Measurements from ENCODE around the gene SNAPC4. TPM values are rescaled to one million over a fixed set of nuclear protein-coding genes. Genes with fewer than 3 reads are reported as not detected.

SNAPC4 gene
- total and polyA plus RNA-seq, 11 donors: 3.1 to 7.8 (median 4.3) TPM

GRCh38 chr9:136442265-136442664 is 42.3 kb upstream of the SNAPC4 start:
- no peak overlapping the region for H3K4me3 ChIP-seq
- no peak for TF ChIP-seq CTCF (IDR thresholded peaks at IDR 0.05)
- TF ChIP-seq POLR2A (IDR thresholded peaks at IDR 0.05): no peak
- no peaks in the 10 kb centered on the region for H3K9me3 ChIP-seq
- H3K36me3 ChIP-seq: peaks cover 3 to 74% (median 66%) of the 10 kb centered on the region in 9 donors
- H3K4me1 ChIP-seq: peaks cover 8 to 31% (median 19%) of the 10 kb centered on the region in 12 donors
- 80 to 85% (median 84%) methylated on average over 5 of the region's 5 CpGs for WGBS, 4 donors
- no peak for ATAC-seq
- no peak for DNase-seq
- no peak overlapping the region for H3K27ac ChIP-seq
- intact Hi-C loops (cut with DNase I): no loop called here
- H3K27me3 ChIP-seq: no peaks in the 10 kb centered on the region

- Histone ChIP-seq H3K27me3 (no peaks in the 10 kb centered on the region), H3K27ac (no peak overlapping the region), H3K4me1 (peaks cover 8 to 36% (median 24%) of the 10 kb centered on the region in 12 donors), H3K9me3 (no peaks in the 10 kb centered on the region), H3K36me3 (peaks cover 0 to 69% (median 61%) of the 10 kb centered on the region in 9 donors), H3K4me3 (no peak overlapping the region)
- DNase-seq (no peak), ATAC-seq (no peak)
- TF ChIP-seq CTCF (IDR thresholded peaks at IDR 0.05): no peak
- no peak for TF ChIP-seq POLR2A (IDR thresholded peaks at IDR 0.05)
- intact Hi-C loops (cut with DNase I): no loop called here
- 83 to 88% (median 85%) methylated on average over 14 to 17 of the region's 17 CpGs for WGBS, 4 donors
Measured at GRCh38 chr9:136441681-136442245, 41.8 kb upstream of the SNAPC4 start.

GRCh38 chr9:136441191-136441680 is 41.3 kb upstream of the SNAPC4 start:
- 88 to 95% (median 91%) methylated on average over 15 of the region's 15 CpGs for WGBS, 4 donors
- peaks cover 0 to 63% (median 58%) of the 10 kb centered on the region in 9 donors for H3K36me3 ChIP-seq
- no peak overlapping the region for H3K4me3 ChIP-seq
- no peaks in the 10 kb centered on the region for H3K9me3 ChIP-seq
- no peak for ATAC-seq
- TF ChIP-seq CTCF (IDR thresholded peaks at IDR 0.05): no peak
- no peak for TF ChIP-seq POLR2A (IDR thresholded peaks at IDR 0.05)
- no peaks in the 10 kb centered on the region for H3K27me3 ChIP-seq
- peaks cover 8 to 41% (median 27%) of the 10 kb centered on the region in 12 donors for H3K4me1 ChIP-seq
- intact Hi-C loops (cut with DNase I): no loop called here
- H3K27ac ChIP-seq: peak overlapping the region in 1 of 12 donors; percentile 82
- no peak for DNase-seq

- 4 to 23% (median 5%) methylated on average over 14 to 90 of the region's 90 CpGs for WGBS, 4 donors
- H3K36me3 ChIP-seq: peaks cover 0 to 58% (median 48%) of the 10 kb centered on the region in 9 donors
- DNase-seq: peak; percentile 76 to 90 (median 79)
- peak within 1 kb of the TSS; percentile 50 to 92 (median 86) for H3K27ac ChIP-seq
- H3K4me3 ChIP-seq: peak within 1 kb of the TSS; percentile 64 to 99 (median 95)
- no peaks in the 10 kb centered on the region for H3K27me3 ChIP-seq
- no peaks in the 10 kb centered on the region for H3K9me3 ChIP-seq
- peaks cover 8 to 44% (median 30%) of the 10 kb centered on the region in 12 donors for H3K4me1 ChIP-seq
- intact Hi-C loops (cut with DNase I): loop anchor here in 1 of 10 donors (5.0 kb wide), 1 partner anchor 37 kb away; the partner anchor contains the start of gene SNAPC4
- TF ChIP-seq CTCF (IDR thresholded peaks at IDR 0.05): peak; percentile 49 to 98 (median 74)
- TF ChIP-seq POLR2A (IDR thresholded peaks at IDR 0.05): peak in 1 of 2 donors; percentile 17
- ATAC-seq: peak; percentile 37 to 89 (median 79)
Measured at GRCh38 chr9:136439481-136440408, 39.8 kb upstream of the SNAPC4 start, which contains the start of gene INPP5E. Gene INPP5E (minus strand): TSS chr9:136439845. CDS start chr9:136439419, 426 bp downstream.

All from heart left ventricle (tissue), 16 donors.